Fibroblast of peridontal ligament (primary cell): ENCODE measurements around the gene KRTAP10-8.
"Not testable (repeated sequence)": the region's sequence is repeated elsewhere in the genome, so short reads cannot be mapped to it uniquely, and the experiment has no call there.

Experiments used
- DNase-seq: peaks from one replicate; pipeline ENCODE4 v3.0.0-alpha.2; 2010; ENCODE audit errors: extremely low read depth

The KRTAP10-8 gene

GRCh38 chr21:44612029-44612486, at the start of gene KRTAP10-8:
Gene KRTAP10-8, plus strand, starts transcription at chr21:44612079. Its CDS starts 22 bp downstream, at chr21:44612101.
- DNase-seq = no peak

- no peak for DNase-seq
These were observed 47.8 kb upstream of the KRTAP10-8 start for GRCh38 chr21:44564099-44564498.

GRCh38 chr21:44564886-44565598, 46.8 kb upstream of the KRTAP10-8 start:
- no peak for DNase-seq

GRCh38 chr21:44566403-44566802, 45.5 kb upstream of the KRTAP10-8 start:
- no peak for DNase-seq

- no peak for DNase-seq
These were observed 44.3 kb upstream of the KRTAP10-8 start for GRCh38 chr21:44567481-44568171.

GRCh38 chr21:44568261-44568660, 43.6 kb upstream of the KRTAP10-8 start:
- no peak for DNase-seq

- DNase-seq = no peak
These were observed 43.0 kb upstream of the KRTAP10-8 start for GRCh38 chr21:44568667-44569556.

DNA sequence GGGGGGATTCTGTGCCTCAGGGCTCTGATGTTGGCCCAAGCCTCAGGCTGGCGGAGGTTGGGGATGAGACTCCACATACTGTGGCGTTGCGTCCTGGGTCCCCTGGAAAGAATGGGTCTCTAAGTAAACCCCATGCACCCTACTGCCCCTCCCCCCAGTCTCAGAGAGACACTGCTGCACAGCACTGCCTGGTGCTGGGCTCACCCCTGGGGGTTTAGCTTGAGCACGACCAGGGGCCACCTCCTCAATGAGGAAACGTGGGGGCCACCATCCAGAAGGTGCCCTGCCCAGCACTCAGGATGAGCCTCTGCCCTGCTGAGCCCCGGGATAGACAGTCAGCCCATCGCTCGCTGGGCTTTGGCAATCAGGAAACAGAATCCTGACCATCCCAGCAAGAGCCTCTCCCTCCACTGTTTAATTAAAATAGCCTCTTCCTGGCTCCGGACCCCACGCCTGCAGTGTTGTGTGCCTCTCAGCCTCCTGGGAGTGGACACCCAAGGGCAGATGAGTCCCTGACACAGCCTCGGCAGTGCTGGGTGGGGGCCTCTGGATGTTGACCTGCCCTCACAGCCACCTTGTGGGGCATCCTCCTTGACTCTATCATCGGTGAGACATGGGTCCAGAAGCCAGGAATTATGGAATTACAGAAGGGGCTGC, 41.9 kb upstream of the KRTAP10-8 start:
- DNase-seq = no peak

- DNase-seq = no peak
These were observed 40.6 kb upstream of the KRTAP10-8 start for GRCh38 chr21:44571296-44571695.

DNA sequence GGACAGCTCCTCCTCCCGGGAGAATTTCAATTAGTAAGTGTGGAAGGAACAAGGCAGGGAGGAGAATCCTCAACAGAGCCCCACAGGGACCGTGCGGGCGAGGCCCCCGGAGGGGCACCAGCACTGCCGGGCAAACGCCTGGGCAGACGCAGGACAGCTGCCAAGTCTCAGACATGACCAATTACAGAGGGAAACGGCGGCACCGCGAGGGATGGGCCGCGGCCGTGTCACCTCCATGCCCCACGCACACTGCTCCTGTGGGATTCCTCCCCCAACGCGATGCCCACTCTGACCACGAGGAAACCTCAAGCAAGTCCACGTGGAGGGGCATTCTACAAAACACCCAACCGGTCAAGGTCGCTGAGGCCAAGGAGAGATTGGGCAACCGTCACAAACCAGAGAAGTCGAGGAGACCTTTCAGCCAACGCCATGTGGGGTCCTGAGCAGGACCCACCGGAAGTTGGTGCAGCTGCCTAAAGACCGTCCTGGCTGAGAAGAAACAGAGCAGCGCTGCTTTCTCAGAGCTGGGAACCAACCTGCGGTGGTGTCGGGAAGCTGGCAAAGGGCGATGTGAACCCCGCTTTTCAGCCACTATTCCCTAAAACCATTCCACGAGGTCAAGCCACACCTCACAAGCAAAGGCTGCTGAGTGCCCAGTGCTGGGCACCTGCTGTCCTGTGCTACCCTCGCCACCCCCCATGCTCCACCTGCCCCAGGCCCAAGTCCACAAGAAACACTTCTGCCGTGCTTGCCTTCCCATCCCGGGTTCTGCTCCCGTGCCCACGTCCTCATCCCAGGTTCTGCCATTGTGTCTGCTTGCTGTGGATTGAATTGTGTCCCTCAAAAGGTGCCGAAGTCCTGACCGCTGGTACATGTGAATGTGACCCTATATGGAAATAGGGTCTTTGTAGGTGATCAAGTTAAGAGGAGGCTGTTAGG, 39.8 kb upstream of the KRTAP10-8 start:
- DNase-seq = no peak

DNA sequence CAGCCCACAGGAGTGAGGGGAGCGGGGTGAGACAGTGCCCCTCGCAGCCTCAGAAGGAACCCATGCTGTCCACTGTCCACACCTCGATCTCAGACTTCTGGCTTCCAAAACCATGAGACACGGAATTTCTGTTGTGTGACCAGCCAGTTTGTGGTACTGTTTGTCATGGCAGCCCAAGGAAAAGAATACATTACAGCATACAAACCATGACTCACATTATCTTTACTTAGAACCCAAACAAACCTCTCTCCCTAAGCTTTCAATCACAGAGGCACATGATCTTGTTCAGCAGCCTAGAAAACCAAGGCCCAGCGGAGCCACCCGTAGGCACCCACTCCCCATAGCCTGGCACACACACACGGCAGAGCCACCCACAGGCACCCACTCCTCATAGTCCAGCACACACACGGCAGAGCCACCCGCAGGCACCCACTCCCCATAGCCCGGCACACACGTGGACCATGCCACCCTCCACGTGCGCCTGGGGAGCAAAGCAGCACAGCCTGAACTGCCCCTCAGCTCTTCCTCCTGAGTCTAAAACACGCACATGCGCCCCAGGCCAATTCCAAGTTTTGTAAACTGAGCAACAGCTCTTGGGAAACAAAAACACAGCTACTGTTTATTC, 38.8 kb upstream of the KRTAP10-8 start:
- DNase-seq = no peak

GRCh38 chr21:44573630-44574456, 38.0 kb upstream of the KRTAP10-8 start, which contains the start of gene KRTAP10-4:
Gene KRTAP10-4, plus strand, starts transcription at chr21:44573729. Its CDS starts 30 bp downstream, at chr21:44573759.
- DNase-seq = not testable (repeated sequence)

- no peak for DNase-seq
These were observed 37.2 kb upstream of the KRTAP10-8 start for GRCh38 chr21:44574457-44575306.

GRCh38 chr21:44575307-44576024, 36.4 kb upstream of the KRTAP10-8 start:
- no peak for DNase-seq

- DNase-seq = no peak
These were observed 35.9 kb upstream of the KRTAP10-8 start for GRCh38 chr21:44576025-44576420.

DNA sequence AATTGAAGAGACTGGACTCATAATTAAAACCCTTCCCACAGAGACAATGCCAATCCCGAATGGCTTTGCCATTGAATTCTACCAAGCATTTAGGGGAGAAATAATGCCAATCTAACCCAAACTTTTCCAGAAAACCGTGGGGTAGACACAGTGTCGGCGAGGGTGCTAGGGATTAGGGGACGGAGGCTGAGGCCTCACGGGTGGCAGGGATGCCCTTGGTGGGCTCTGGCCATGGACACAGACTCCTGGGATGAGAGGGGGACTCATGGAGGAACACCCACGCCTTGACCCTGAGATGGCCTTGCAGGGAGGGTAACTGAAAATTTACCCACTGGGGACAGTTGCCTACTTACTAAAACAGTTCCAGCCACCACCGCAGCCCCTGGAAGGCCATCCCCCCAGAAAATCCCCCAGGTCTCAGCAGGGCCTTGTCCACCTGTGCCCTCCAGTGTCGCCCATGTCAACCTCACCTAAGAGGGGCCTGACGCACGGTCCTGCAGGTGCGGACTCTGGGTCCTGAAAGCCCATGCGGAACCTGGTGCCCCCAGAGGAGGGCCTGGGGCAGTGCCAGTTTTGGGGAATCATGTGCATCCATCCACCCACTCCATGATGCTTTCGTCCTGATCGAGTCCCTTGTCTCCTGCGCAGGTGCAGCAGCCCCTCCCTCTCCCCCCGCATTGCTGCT, 33.4 kb upstream of the KRTAP10-8 start:
- no peak for DNase-seq
